NCI-H1092 (cell line): ENCODE measurements around the gene LCN2.
"Not testable (repeated sequence)": the region's sequence is repeated elsewhere in the genome, so short reads cannot be mapped to it uniquely, and the experiment has no call there.

Experiments used
- DNase-seq: peaks from one replicate; lab custom pipeline; 2025; lab: John Stamatoyannopoulos, UW

LCN2 gene

GRCh38 chr9:128127990-128128835 is 21.0 kb upstream of the LCN2 start:
- peak; percentile 85 for DNase-seq

- no peak for DNase-seq
Measured at GRCh38 chr9:128128836-128129590, 20.2 kb upstream of the LCN2 start.

GRCh38 chr9:128129976-128130590 is 19.2 kb upstream of the LCN2 start:
- DNase-seq: not testable (repeated sequence)

- DNase-seq: not testable (repeated sequence)
Measured at GRCh38 chr9:128130651-128131050, 18.6 kb upstream of the LCN2 start.

- not testable (repeated sequence) for DNase-seq
Measured at GRCh38 chr9:128131346-128131745, 17.9 kb upstream of the LCN2 start.

GRCh38 chr9:128132139-128132538 is 17.1 kb upstream of the LCN2 start:
- DNase-seq: not testable (repeated sequence)

GRCh38 chr9:128135561-128135960 is 13.7 kb upstream of the LCN2 start:
- DNase-seq: not testable (repeated sequence)

- no peak for DNase-seq
Measured at GRCh38 chr9:128136816-128137793, 12.1 kb upstream of the LCN2 start.

- no peak for DNase-seq
Measured at GRCh38 chr9:128138001-128138400, 11.3 kb upstream of the LCN2 start.

GRCh38 chr9:128139621-128140020 is 9.6 kb upstream of the LCN2 start:
- no peak for DNase-seq

GRCh38 chr9:128141604-128142003 is 7.6 kb upstream of the LCN2 start:
- DNase-seq: no peak

- no peak for DNase-seq
Measured at GRCh38 chr9:128142061-128142460, 7.2 kb upstream of the LCN2 start.

GRCh38 chr9:128142596-128142995 is 6.7 kb upstream of the LCN2 start:
- DNase-seq: no peak

- DNase-seq: no peak
Measured at GRCh38 chr9:128143525-128144238, 5.6 kb upstream of the LCN2 start.

GRCh38 chr9:128144239-128145181 is 4.7 kb upstream of the LCN2 start:
- DNase-seq: no peak

GRCh38 chr9:128145536-128145935 is 3.7 kb upstream of the LCN2 start:
- no peak for DNase-seq

GRCh38 chr9:128145951-128146351 is 3.3 kb upstream of the LCN2 start:
- no peak for DNase-seq

- no peak for DNase-seq
Measured at GRCh38 chr9:128146591-128147120, 2.6 kb upstream of the LCN2 start.

GRCh38 chr9:128148509-128149000 is 698 bp upstream of the LCN2 start:
- no peak for DNase-seq
